Astrocyte of the hippocampus (primary cell): Measurements from ENCODE around the gene ZNF382.

Experiments
- DNase-seq: peaks from one replicate; pipeline ENCODE4 v3.0.0; 2011; ENCODE audit warnings: low read depth, low spot score

The ZNF382 gene

DNA sequence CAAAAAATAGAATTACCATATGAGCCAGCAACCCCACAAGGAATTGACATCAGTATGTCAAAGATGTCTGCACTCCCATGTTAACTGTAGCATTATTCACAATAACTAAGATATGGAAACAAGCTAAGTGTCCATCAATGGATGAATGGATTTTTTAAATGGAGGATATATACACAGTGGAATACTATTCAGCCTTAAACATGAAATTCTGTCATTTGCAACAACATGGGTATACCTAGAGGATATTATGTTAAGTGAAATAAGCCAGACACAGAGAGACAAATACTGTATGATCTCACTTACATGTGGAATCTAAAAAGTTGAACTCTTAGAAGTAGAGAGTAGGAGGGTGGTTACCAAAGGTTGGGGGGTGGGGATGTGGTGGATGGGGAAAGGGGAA is 74.3 kb downstream of the ZNF382 start:
- no peak for DNase-seq
